Spleen (tissue), 11 donors: Measurements from ENCODE around the gene ECHDC3. TPM values are rescaled to one million over a fixed set of nuclear protein-coding genes. Genes with fewer than 3 reads are reported as not detected.

Experiments used
- DNase-seq: peaks from one replicate; pipeline ENCODE4 v3.0.0-alpha.2; 2020
- H3K27ac ChIP-seq, 8 donors: fragments of 200-600 bp; sonication (generic) in 7 of 8; 1 replicate in 4 of 8; 2 replicates in 4 of 8; pipeline versions ENCODE4 v1.5.0 to v1.8.0; 2016 to 2021; ENCODE audit warnings: inconsistent platforms in 4 of 8, mild to moderate bottlenecking in 4 of 8, moderate library complexity in 1 of 8
- H3K27me3 ChIP-seq, 7 donors: fragments of 200-600 bp; sonication (generic) in 6 of 7; replicated peaks in 1 of 7; 1 replicate in 4 of 7; 2 replicates in 3 of 7; pipeline versions ENCODE4 v1.5.0 to v1.8.0; 2016 to 2021; ENCODE audit warnings: inconsistent platforms in 3 of 7, mild to moderate bottlenecking in 1 of 7
- H3K36me3 ChIP-seq, 6 donors: fragments of 200-600 bp; sonication (generic) in 5 of 6; 1 replicate in 4 of 6; 2 replicates in 2 of 6; pipeline versions ENCODE4 v1.5.0 to v1.8.0; 2016 to 2021; ENCODE audit warnings: inconsistent platforms in 2 of 6
- H3K4me1 ChIP-seq, 6 donors: fragments of 200-600 bp; sonication (generic) in 5 of 6; 1 replicate in 3 of 6; 2 replicates in 3 of 6; pipeline versions ENCODE4 v1.5.0 to v1.8.0; 2016 to 2021; ENCODE audit warnings: inconsistent platforms in 3 of 6
- H3K4me3 ChIP-seq, 8 donors: fragments of 200-600 bp; sonication (generic) in 7 of 8; 1 replicate in 4 of 8; 2 replicates in 4 of 8; pipeline versions ENCODE4 v1.5.0 to v1.8.0; 2016 to 2021; ENCODE audit warnings: inconsistent platforms in 4 of 8, mild to moderate bottlenecking in 4 of 8, moderate library complexity in 2 of 8
- H3K9me3 ChIP-seq, 8 donors: fragments of 200-600 bp; sonication (generic) in 7 of 8; 1 replicate in 4 of 8; 2 replicates in 4 of 8; pipeline versions ENCODE4 v1.5.0 to v1.8.0; 2016 to 2021; ENCODE audit warnings: inconsistent platforms in 4 of 8
- CTCF ChIP-seq, 11 experiments: fragments of 200-600 bp in 7 of 11; fragments of 450-650 bp in 4 of 11; sonication (generic) in 4 of 11; IDR thresholded peaks in 8 of 11; conservative IDR thresholded peaks in 3 of 11; 1 replicate in 7 of 11; 2 replicates in 4 of 11; pipeline versions ENCODE4 v1.4.0 to v1.8.0; 2016 to 2021; ENCODE audit warnings: antibody characterized with exemption in 11 of 11, inconsistent platforms in 4 of 11, mild to moderate bottlenecking in 1 of 11
- POLR2A ChIP-seq, 3 donors: fragments of 450-650 bp; IDR thresholded peaks; one replicate each; pipeline ENCODE4 v1.5.1; 2017; ENCODE audit warnings: antibody characterized with exemption in 3 of 3, mild to moderate bottlenecking in 1 of 3
- POLR2AphosphoS5 ChIP-seq, 3 donors: sonication (generic); formaldehyde crosslinking; IDR thresholded peaks; one replicate each; pipeline ENCODE4 v1.5.1; 2017; ENCODE audit warnings: antibody characterized with exemption in 3 of 3
- WGBS, 5 donors: extraction: QIAGEN DNeasy Blood & Tissue Kit in 3 of 5; methylation state at CpG; one replicate each; pipeline versions ENCODE4 v1.1.5 to v1.1.7; 2013 to 2018; 5-methylcytosine and 5-hydroxymethylcytosine counted together
- intact Hi-C: fragments of 100-400 bp; cut with DNase I; formaldehyde crosslinking; loops from one replicate; pipeline ENCODE4 v1.15.0; 2023; ENCODE audit warnings: low total_unique reads
- polyA plus RNA-seq, 3 donors: library from polyadenylated mRNA; stranded (reverse); fragments of 200-250 nt; gene quantifications; one replicate each; pipeline ENCODE4 v1.2.1, GENCODE V29; 2013
- total RNA-seq, 7 donors: library from RNA; depleted of rRNA in 3 of 7; stranded (reverse); fragments of >200 nt in 3 of 7; fragmentation: NEBNext Ultra II Directional in 4 of 7; extraction: Animal tissue kit (Norgen Biotek cat#: 25700) in 4 of 7; gene quantifications; one replicate each; pipeline versions ENCODE4 v1.1.0 to v1.2.1, GENCODE V29; 2016 to 2021
- donor health status: healthy with polysubstance abuse.
- donor health status: DM: no; HTN: no; CAD: no; lungs with moderate emphysema.
- donor health status: DM: no; HTN: no; CAD: no.
- donor health status: Bipolar disorder and iron deficiency.
- donor health status: healthy.
- donor health status: DM: no; HTN: no; CAD: no.
- donor health status: DM: yes; HTN: yes; CAD: no.

ECHDC3 gene
- total and polyA plus RNA-seq, 10 donors = 5.6 to 49.7 (median 16.7) TPM

- TF ChIP-seq CTCF (IDR thresholded peaks at IDR 0.05 in 8 of 11, conservative IDR thresholded peaks at IDR 0.05 in 3 of 11) (peak; percentile 40 to 79 (median 72)), POLR2A (IDR thresholded peaks at IDR 0.05) (no peak)
- H3K4me1 ChIP-seq = peaks cover 0 to 26% (median 14%) of the 10 kb centered on the region in 6 donors
- H3K4me3 ChIP-seq = no peak overlapping the region
- WGBS, 5 donors = 58 to 70% (median 60%) methylated on average over 20 of the region's 20 CpGs
- intact Hi-C loops = loop anchor here (5.0 kb wide), 1 partner anchor 208 kb away; no protein-coding TSS in a partner anchor
- peak; percentile 68 for DNase-seq
- no peak overlapping the region for H3K27ac ChIP-seq
- H3K27me3 ChIP-seq = no peaks in the 10 kb centered on the region
- no peaks in the 10 kb centered on the region for H3K36me3 ChIP-seq
- peaks cover 0 to 24% (median 7%) of the 10 kb centered on the region in 8 donors for H3K9me3 ChIP-seq
Observed at GRCh38 chr10:11724938-11725776, 17.0 kb upstream of the ECHDC3 start.

- 90 to 98% (median 92%) methylated on average over 10 of the region's 10 CpGs for WGBS, 5 donors
- no peaks in the 10 kb centered on the region for H3K36me3 ChIP-seq
- intact Hi-C loops = loop anchor here (5.0 kb wide), 1 partner anchor 209 kb away; no protein-coding TSS in a partner anchor
- no peak for DNase-seq
- no peak overlapping the region for H3K4me3 ChIP-seq
- peaks cover 0 to 18% (median 9%) of the 10 kb centered on the region in 6 donors for H3K4me1 ChIP-seq
- TF ChIP-seq CTCF (IDR thresholded peaks at IDR 0.05 in 8 of 11, conservative IDR thresholded peaks at IDR 0.05 in 3 of 11) (no peak), POLR2AphosphoS5 (IDR thresholded peaks at IDR 0.05) (no peak), POLR2A (IDR thresholded peaks at IDR 0.05) (no peak)
- H3K9me3 ChIP-seq = peaks cover 0 to 31% (median 9%) of the 10 kb centered on the region in 8 donors
- H3K27me3 ChIP-seq = no peaks in the 10 kb centered on the region
- H3K27ac ChIP-seq = no peak overlapping the region
Observed at GRCh38 chr10:11725912-11726311, 16.3 kb upstream of the ECHDC3 start.

GRCh38 chr10:11727563-11727962, 14.6 kb upstream of the ECHDC3 start:
- no peaks in the 10 kb centered on the region for H3K36me3 ChIP-seq
- no peak for TF ChIP-seq CTCF (IDR thresholded peaks at IDR 0.05 in 8 of 11, conservative IDR thresholded peaks at IDR 0.05 in 3 of 11)
- no peak for TF ChIP-seq POLR2A (IDR thresholded peaks at IDR 0.05)
- no peak for TF ChIP-seq POLR2AphosphoS5 (IDR thresholded peaks at IDR 0.05)
- peaks cover 0 to 35% (median 9%) of the 10 kb centered on the region in 8 donors for H3K9me3 ChIP-seq
- WGBS, 5 donors = 91 to 99% (median 93%) methylated on average over 4 of the region's 4 CpGs
- intact Hi-C loops = loop anchor here (5.0 kb wide), 1 partner anchor 210 kb away; no protein-coding TSS in a partner anchor
- no peak overlapping the region for H3K27ac ChIP-seq
- no peak for DNase-seq
- no peak overlapping the region for H3K4me3 ChIP-seq
- peaks cover 0 to 9% (median 8%) of the 10 kb centered on the region in 6 donors for H3K4me1 ChIP-seq
- H3K27me3 ChIP-seq = no peaks in the 10 kb centered on the region

GRCh38 chr10:11728353-11728752, 13.8 kb upstream of the ECHDC3 start:
- 90 to 97% (median 96%) methylated on average over 7 of the region's 7 CpGs for WGBS, 5 donors
- peaks cover 0 to 9% (median 8%) of the 10 kb centered on the region in 6 donors for H3K4me1 ChIP-seq
- intact Hi-C loops = loop anchor here (5.0 kb wide), 1 partner anchor 211 kb away; no protein-coding TSS in a partner anchor
- H3K4me3 ChIP-seq = no peak overlapping the region
- no peak for TF ChIP-seq POLR2A (IDR thresholded peaks at IDR 0.05)
- no peak for DNase-seq
- H3K27me3 ChIP-seq = no peaks in the 10 kb centered on the region
- H3K9me3 ChIP-seq = peaks cover 0 to 35% (median 9%) of the 10 kb centered on the region in 8 donors
- H3K36me3 ChIP-seq = no peaks in the 10 kb centered on the region
- H3K27ac ChIP-seq = no peak overlapping the region
